ENCODE results near the gene OBSCN. TPM values are rescaled to one million over a fixed set of nuclear protein-coding genes. Genes with fewer than 3 reads are reported as not detected.

Gene OBSCN
- total RNA-seq, 1 donor from 2014 or later, result 17.5 TPM

DNA sequence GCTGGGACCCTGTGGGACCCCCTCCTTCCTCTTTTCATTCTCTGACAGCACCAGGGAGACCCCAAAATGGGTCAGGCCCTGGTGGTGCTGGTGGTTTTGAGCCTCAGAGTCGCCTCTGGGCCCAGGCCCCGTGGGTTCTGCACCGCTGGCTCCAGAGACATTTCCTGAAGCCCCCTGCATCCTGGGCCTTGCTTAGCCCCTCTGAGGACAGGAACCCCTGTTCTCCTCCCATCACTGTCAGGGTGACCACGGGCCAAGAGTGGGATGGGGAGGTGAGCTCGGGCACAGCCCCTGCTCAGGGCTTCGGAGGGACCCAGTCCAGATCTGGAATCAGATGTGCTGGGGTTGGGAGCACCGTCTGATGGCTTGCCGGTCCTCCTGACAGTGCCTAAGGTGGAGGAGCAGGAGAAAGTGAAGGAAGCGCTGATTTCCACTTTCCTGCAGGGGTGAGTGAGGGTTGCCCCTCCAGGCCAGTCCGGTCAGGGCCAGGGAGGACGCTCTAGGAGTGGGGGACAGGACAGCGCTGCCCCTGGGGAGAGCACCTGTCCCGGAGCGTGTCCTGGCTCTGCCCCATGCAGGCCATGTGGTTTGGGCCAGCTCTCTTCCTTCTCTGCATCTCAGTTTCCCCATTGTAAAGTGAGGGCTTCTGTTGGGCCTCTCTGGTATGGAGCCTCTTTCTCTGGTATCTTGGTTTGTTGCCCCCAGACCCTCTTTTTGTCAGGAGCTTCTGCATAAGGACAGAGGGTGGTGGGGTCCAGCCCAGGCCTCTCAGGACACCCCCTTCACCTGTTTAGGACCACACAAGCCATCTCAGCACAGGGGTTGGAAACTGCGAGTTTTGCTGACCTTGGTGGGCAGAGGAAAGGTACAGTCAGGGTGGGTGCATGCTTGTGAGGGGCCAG is 127.8 kb downstream of the OBSCN start:
- no peaks in the 10 kb centered on the region for H3K9me3 ChIP-seq (ENCODE audit: insufficient read depth, low read depth, low read length)
- H3K27ac ChIP-seq (ENCODE audit: low read depth, low read length), result no peak overlapping the region
- Mint-ChIP-seq H3K4me3 (ENCODE audit: unreplicated experiment) (no peak overlapping the region), H3K27ac (ENCODE audit: unreplicated experiment) (no peak overlapping the region), H3K36me3 (ENCODE audit: low read depth, unreplicated experiment) (peaks cover 8% of the 10 kb centered on the region), H3K9me3 (ENCODE audit: unreplicated experiment) (no peaks in the 10 kb centered on the region), H3K4me1 (ENCODE audit: low read depth, unreplicated experiment) (no peaks in the 10 kb centered on the region), H3K27me3 (ENCODE audit: low read depth, unreplicated experiment) (no peaks in the 10 kb centered on the region)
- no peak overlapping the region for H3K4me2 ChIP-seq (ENCODE audit: low read length)
- FAIRE-seq (no peak), DNase-seq (ENCODE audit: low read depth) (no peak)
- no peak overlapping the region for H3K4me3 ChIP-seq (ENCODE audit: insufficient read depth, low read depth, low read length)
- H3K27me3 ChIP-seq (ENCODE audit: insufficient read depth, low read length), result no peaks in the 10 kb centered on the region
- H3K9ac ChIP-seq (ENCODE audit: low read length), result no peak overlapping the region
- no peaks in the 10 kb centered on the region for H3K4me1 ChIP-seq (ENCODE audit: insufficient read depth, low read length)
- H3K36me3 ChIP-seq (ENCODE audit: insufficient read depth, low read length), result no peaks in the 10 kb centered on the region
- no peak overlapping the region for H2AFZ ChIP-seq (ENCODE audit: low read depth, low read length)
- H3K79me2 ChIP-seq (ENCODE audit: insufficient read depth, low read length), result no peaks in the 10 kb centered on the region
- no peaks in the 10 kb centered on the region for H4K20me1 ChIP-seq (ENCODE audit: insufficient read depth, low read length)
- TF ChIP-seq EZH2 (IDR thresholded peaks at IDR 0.05; ENCODE audit: insufficient read depth, low read length), result no peak
- TF ChIP-seq, protein P1, sequence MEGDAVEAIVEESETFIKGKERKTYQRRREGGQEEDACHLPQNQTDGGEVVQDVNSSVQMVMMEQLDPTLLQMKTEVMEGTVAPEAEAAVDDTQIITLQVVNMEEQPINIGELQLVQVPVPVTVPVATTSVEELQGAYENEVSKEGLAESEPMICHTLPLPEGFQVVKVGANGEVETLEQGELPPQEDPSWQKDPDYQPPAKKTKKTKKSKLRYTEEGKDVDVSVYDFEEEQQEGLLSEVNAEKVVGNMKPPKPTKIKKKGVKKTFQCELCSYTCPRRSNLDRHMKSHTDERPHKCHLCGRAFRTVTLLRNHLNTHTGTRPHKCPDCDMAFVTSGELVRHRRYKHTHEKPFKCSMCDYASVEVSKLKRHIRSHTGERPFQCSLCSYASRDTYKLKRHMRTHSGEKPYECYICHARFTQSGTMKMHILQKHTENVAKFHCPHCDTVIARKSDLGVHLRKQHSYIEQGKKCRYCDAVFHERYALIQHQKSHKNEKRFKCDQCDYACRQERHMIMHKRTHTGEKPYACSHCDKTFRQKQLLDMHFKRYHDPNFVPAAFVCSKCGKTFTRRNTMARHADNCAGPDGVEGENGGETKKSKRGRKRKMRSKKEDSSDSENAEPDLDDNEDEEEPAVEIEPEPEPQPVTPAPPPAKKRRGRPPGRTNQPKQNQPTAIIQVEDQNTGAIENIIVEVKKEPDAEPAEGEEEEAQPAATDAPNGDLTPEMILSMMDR (IDR thresholded peaks at IDR 0.05; ENCODE audit: insufficient read depth, low read depth, low read length), result no peak

DNA sequence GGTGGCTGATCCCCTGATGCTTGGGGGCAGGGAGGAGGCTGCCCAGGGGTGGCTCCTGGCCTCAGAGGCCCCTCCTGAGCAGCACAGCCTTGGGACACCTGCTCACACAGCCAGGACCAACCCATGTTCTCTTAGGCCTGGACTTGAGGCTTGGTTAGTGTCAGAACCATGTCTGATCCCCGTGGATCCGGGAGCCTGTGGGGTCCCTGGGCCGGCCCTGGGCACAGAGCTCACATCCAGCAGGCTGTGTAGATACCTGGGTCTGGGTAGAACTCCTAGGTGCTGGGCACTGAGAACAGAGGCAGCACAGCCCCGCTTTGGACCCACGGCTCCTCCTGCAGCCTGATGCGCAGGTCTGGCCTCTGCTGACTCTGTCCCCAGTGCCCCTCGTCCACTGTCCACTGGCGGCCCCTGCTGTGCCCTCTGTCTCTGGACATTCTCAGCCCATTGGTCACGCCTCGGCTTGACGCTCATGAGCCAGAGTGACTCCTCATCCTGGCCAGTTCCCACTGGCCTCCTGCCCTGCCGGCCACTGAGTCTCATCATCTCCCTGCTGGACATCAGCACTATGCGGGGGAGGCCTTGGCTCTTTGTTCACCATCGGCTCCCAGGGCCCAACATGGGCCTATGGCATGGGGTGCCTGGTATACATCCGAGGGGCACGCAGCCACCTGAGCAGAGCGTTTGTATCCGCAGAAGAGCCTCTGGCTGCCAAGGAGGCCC is 128.6 kb downstream of the OBSCN start:
- H3K36me3 Mint-ChIP-seq (ENCODE audit: low read depth, unreplicated experiment), result peaks cover 8% of the 10 kb centered on the region
- H2AFZ ChIP-seq (ENCODE audit: low read depth, low read length), result no peak overlapping the region
- H3K27ac ChIP-seq (ENCODE audit: low read depth, low read length), result no peak overlapping the region
- no peak for TF ChIP-seq EZH2 (IDR thresholded peaks at IDR 0.05; ENCODE audit: insufficient read depth, low read length)
- H4K20me1 ChIP-seq (ENCODE audit: insufficient read depth, low read length), result no peaks in the 10 kb centered on the region
- no peak overlapping the region for H3K9ac ChIP-seq (ENCODE audit: low read length)
- no peaks in the 10 kb centered on the region for H3K36me3 ChIP-seq (ENCODE audit: insufficient read depth, low read length)
- H3K4me1 ChIP-seq (ENCODE audit: insufficient read depth, low read length), result no peaks in the 10 kb centered on the region
- H3K9me3 ChIP-seq (ENCODE audit: insufficient read depth, low read depth, low read length), result no peaks in the 10 kb centered on the region
- DNase-seq (ENCODE audit: low read depth) (no peak), FAIRE-seq (no peak)
- H3K27me3 Mint-ChIP-seq (ENCODE audit: low read depth, unreplicated experiment), result no peaks in the 10 kb centered on the region
- H3K4me1 Mint-ChIP-seq (ENCODE audit: low read depth, unreplicated experiment), result no peaks in the 10 kb centered on the region
- no peak overlapping the region for H3K4me3 Mint-ChIP-seq (ENCODE audit: unreplicated experiment)
- H3K79me2 ChIP-seq (ENCODE audit: insufficient read depth, low read length), result no peaks in the 10 kb centered on the region
- no peak overlapping the region for H3K4me3 ChIP-seq (ENCODE audit: insufficient read depth, low read depth, low read length)
- no peaks in the 10 kb centered on the region for H3K27me3 ChIP-seq (ENCODE audit: insufficient read depth, low read length)
- H3K27ac Mint-ChIP-seq (ENCODE audit: unreplicated experiment), result no peak overlapping the region
- no peak overlapping the region for H3K4me2 ChIP-seq (ENCODE audit: low read length)
- no peaks in the 10 kb centered on the region for H3K9me3 Mint-ChIP-seq (ENCODE audit: unreplicated experiment)

DNA sequence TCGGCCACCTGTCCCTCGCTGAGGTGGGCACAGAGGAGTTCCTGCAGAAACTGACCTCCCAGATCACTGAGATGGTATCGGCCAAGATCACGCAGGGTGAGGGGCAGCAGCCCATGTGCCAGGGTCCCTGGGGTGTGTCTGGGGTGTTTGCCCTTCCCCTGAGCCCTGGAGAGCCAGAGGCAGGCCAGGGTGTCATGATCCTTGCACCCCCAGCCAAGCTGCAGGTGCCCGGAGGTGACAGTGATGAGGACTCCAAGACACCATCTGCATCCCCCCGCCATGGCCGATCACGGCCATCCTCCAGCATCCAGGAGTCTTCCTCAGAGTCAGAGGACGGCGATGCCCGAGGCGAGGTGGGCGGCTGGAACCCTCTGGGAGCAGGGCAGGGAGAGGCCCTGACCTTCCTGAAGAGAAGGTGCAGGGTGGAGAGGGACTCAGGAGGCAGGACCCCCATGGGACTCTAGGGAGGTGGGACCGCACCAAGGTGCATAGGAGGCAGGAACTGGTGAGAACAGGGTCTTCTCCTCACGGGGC is 129.3 kb downstream of the OBSCN start:
- Mint-ChIP-seq H3K36me3 (ENCODE audit: low read depth, unreplicated experiment) (peaks cover 8% of the 10 kb centered on the region), H3K4me1 (ENCODE audit: low read depth, unreplicated experiment) (no peaks in the 10 kb centered on the region), H3K27ac (ENCODE audit: unreplicated experiment) (no peak overlapping the region), H3K4me3 (ENCODE audit: unreplicated experiment) (no peak overlapping the region), H3K9me3 (ENCODE audit: unreplicated experiment) (no peaks in the 10 kb centered on the region), H3K27me3 (ENCODE audit: low read depth, unreplicated experiment) (no peaks in the 10 kb centered on the region)
- Histone ChIP-seq H3K27me3 (ENCODE audit: insufficient read depth, low read length) (no peaks in the 10 kb centered on the region), H3K4me1 (ENCODE audit: insufficient read depth, low read length) (no peaks in the 10 kb centered on the region), H2AFZ (ENCODE audit: low read depth, low read length) (no peak overlapping the region), H4K20me1 (ENCODE audit: insufficient read depth, low read length) (no peaks in the 10 kb centered on the region), H3K9ac (ENCODE audit: low read length) (no peak overlapping the region), H3K4me3 (ENCODE audit: insufficient read depth, low read depth, low read length) (no peak overlapping the region), H3K9me3 (ENCODE audit: insufficient read depth, low read depth, low read length) (no peaks in the 10 kb centered on the region), H3K79me2 (ENCODE audit: insufficient read depth, low read length) (no peaks in the 10 kb centered on the region), H3K27ac (ENCODE audit: low read depth, low read length) (no peak overlapping the region), H3K36me3 (ENCODE audit: insufficient read depth, low read length) (no peaks in the 10 kb centered on the region), H3K4me2 (ENCODE audit: low read length) (no peak overlapping the region)
- no peak for TF ChIP-seq EZH2 (IDR thresholded peaks at IDR 0.05; ENCODE audit: insufficient read depth, low read length)
- TF ChIP-seq, protein P1 (IDR thresholded peaks at IDR 0.05; ENCODE audit: insufficient read depth, low read depth, low read length), result no peak
- no peak for FAIRE-seq
- no peak for DNase-seq (ENCODE audit: low read depth)
